ENCODE data around the gene TP53I13. TPM values are rescaled to one million over a fixed set of nuclear protein-coding genes. Genes with fewer than 3 reads are reported as not detected.

The TP53I13 gene
- total RNA-seq, 1 donor from 2014 or later, result 82.3 TPM

Other genes starting within 250 kb of the TP53I13 start
- 49.3 and 52.3 TPM in 2 replicates for gene TAOK1, start 178.3 kb upstream of the TP53I13 start, total RNA-seq
- 17.8 and 19.5 TPM in 2 replicates for gene ABHD15, start 1.7 kb upstream of the TP53I13 start, total RNA-seq
- 62.9 and 66.7 TPM in 2 replicates for gene GIT1, start 20.9 kb downstream of the TP53I13 start, total RNA-seq
- gene ANKRD13B, start 24.4 kb downstream of the TP53I13 start, total RNA-seq, result 13.0 and 13.7 TPM in 2 replicates
- 2.0 and 3.1 TPM in 2 replicates for gene CORO6, start 54.2 kb downstream of the TP53I13 start, total RNA-seq